HL-60/S4 treated with phorbol 12-myristate 13-acetate at 8.2 ng/mL for 4 days and 3 days (cell line): Measurements from ENCODE around the gene PCDHGA3.
"Not testable (repeated sequence)": the region's sequence is repeated elsewhere in the genome, so short reads cannot be mapped to it uniquely, and the experiment has no call there.

Experiments
- in situ Hi-C: fragments of 300-500 bp; cut with MboI; formaldehyde crosslinking; loops from 2 replicates; pipeline ENCODE4 v1.15.0; 2022; ENCODE audit warnings: low sequenced_read_pairs

Gene PCDHGA3

DNA sequence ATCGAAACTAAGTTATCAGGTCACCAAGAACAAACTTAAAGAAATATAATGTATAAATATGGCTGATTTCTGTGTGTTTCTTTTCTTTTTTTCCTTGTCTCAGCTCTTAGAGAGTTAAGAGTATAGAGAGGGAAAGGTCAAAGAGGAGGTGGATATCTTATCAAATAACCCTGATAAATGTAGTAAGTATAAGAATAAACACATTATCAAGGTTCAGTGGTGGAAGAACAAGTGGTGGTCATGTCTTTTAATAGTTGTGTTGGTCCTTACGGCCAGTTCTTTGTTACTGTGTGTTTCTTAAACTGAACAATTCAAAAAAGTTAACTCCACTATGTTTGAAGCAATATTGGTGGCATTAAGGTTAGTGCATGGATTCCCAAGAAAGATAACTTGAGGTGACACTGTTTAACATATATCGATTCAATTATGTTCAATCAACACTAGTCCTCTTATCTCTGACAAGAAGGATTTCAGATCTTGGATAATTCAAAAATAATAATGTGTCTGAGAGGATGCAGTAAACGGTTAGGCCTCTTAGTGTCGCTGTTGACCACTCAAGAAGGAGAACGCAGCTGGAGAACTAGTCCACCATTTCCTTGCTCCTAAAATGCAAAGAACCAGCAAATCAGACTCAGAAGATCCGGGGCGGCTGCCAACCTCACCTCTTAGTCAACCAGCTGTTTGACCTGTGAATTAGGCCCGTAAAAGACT, at the start of gene PCDHGA3:
PCDHGA3 (plus strand) TSS at position 588 of the 711 bp plus-strand sequence. CDS start 205 bp downstream, outside the sequence.
- in situ Hi-C loops: no loop called here

DNA sequence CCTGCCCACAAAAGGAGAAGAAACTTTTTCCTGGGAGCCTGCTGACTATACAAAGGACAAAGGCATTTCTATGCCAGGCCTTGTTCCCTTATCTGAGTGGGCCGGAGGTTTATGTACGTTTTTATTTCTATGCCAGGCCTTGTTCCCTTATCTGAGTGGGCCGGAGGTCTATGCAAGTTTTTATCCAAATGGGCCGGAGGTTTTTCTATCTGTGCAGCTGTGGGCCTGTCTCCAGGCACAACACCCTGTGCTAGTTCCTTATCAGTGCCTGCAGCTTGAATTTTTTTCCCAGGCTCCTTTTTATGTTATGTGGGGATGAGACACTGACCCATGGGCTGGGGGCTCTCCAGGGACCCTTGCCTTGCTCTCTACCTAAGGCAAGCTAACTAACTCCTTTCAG, 45.3 kb upstream of the PCDHGA3 start:
- in situ Hi-C loops: no loop called here

DNA sequence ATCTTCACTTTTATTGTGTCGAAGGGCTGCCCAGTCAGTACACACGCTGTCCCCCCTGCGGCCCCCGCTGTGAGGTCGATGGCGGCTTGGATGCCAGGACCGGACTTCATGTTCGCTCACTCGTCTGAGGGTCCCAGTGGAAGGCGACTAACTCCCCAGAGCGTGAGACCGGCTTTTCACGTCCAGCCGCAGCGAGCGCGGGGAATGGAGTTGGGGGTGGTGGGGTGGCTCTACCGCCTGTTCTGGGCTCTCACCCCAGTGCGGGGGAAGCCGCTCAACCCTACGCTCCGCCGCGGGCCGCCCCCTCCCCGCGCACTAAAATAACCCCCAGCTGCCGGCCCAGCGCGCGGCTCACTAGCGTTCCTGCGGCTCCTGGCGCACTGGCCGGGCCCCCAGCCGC, 39.9 kb upstream of the PCDHGA3 start, which contains the start of gene SLC25A2:
SLC25A2 (minus strand) TSS at position 294 of the 400 bp plus-strand sequence; CDS start at position 110, 184 bp downstream.
- in situ Hi-C loops: no loop called here

DNA sequence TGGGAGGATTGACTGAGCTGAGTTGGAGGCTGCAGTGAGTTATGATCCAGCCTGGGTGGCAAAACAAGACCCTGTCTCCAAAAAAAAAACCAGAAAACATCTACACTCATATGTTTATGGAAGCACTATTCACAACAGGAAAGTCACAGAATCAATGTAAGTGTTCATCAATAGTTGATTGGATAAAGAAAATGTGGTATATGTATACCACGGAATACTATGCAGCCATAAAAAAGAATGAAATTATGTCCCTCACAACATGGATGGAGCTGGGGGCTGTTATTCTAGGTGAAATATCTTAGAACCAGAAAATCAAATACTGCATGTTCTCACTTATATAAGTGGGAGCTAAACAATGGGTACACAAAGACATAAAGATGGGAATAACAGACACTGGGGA, 37.0 kb upstream of the PCDHGA3 start:
- in situ Hi-C loops: no loop called here

DNA sequence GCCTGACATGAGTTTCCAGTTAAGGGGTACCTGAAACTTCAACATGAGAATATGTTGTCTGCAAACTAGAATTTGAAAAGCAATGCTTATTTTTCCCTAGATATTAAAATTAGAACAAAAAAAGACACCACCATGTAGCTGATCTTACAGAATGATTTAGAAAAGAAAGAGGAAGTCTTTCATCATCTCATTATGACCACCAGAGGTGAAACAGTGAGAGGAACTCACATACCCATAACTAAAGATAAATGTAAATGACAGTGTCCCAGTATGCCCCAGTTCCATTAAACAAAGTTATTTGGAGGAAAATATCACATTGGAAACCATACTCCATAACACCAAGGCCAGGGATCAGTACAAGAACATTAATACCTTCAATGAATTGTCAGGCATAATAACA, 29.9 kb upstream of the PCDHGA3 start:
- in situ Hi-C loops: no loop called here

DNA sequence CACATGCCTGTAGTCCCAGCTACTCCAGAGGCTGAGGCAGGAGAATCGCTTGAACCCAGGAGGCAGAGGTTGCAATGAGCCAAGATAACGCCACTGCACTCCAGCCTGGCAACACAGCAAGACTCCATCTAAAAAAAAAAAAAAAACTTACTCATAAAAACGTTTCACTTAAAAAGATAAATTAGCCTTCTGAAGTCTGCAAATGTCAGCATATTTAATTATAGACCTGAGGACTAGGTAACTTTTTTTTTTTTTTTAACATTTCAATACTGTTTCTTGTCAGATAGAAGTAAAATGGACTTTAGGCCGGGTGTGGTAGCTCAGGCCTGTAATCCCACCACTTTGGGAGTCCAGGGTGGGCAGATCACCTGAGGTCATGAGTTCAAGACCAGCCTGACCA, 26.7 kb upstream of the PCDHGA3 start:
- in situ Hi-C loops: not testable (repeated sequence)

DNA sequence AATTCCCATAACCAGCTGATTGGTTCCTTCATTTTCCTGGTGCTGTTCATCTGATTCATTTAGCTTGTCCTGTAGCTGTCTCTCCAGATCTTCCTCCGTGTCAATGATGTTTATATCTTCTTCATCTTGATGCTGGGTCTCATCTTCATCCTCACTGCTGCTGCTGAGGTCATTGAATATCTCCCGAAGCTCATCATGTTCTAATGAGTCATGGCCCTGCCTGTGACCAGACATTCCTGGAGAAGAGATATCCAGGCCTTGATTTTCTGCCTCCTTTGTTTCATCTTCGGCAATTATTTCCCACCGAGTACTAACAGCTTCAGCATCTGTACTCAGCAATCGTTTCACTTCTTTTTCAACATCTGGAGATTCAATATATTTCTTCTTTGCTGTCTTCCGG, 24.4 kb upstream of the PCDHGA3 start:
- in situ Hi-C loops: no loop called here

DNA sequence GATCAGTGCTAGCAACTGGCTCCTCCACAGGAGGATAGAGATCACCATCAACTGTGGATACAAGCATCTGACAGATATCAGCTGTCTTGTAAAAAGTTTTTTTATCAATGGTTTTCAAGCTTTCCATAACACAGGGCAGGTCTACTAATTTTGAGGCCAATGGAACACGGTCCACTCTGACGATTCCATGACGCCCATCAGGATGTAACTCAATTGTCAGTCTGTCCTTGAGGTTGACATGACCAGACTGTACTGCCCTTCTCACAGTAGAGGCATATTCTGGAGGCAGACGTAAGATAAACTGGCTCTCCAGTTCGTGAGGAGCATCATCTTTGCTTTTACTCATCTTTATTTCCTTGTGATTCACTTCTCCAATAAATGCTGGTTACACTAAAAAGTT, 23.9 kb upstream of the PCDHGA3 start:
- in situ Hi-C loops: no loop called here

DNA sequence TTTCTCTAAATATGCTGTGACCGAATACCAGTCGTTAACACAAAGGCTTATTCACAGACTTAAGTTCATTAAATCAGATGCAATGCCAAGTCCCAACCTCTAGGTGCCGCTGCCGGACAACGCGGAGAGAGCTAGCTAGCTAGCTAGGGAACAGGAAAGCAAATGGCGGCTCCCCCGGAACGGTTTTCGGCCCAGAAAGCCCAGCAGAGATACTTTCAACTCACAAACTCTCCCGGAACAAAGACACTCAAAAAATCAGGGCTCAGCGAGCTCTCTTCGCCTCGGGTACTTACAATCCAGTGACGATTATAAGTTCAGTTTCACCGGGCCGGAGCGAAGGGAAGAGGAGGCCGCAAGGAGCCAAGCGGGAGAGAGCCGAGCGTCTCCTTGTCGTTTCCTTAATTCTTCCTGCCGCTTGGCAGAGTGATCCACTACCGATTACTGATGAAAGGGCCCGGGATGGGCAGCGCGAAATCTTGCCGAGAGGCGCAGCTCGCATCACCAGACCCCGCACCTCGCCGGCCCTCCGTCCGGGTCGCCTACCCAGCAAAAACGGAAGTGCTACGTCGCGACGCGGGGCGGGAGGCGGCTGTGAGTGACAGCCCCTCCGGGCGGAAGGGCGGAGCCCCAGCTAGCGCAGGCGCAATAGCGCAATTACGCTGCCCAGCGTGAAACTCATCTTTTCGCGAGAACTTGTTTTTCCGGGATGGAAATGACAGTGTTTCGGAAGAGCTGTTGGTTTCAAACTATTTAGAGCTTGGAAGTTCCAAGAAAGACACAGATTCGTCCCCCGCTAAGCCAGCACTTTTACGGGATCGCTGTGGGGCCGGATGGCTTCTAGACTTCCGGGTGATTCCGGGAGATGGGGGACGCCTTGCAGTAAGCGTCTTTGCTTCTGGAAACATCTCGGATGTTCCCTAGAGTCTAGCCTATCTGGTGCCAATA, 23.1 kb upstream of the PCDHGA3 start, which contains the start of gene TAF7:
TAF7 (minus strand) TSS at position 560 of the 945 bp plus-strand sequence. CDS start 740 bp downstream, outside the sequence.
- in situ Hi-C loops: no loop called here

DNA sequence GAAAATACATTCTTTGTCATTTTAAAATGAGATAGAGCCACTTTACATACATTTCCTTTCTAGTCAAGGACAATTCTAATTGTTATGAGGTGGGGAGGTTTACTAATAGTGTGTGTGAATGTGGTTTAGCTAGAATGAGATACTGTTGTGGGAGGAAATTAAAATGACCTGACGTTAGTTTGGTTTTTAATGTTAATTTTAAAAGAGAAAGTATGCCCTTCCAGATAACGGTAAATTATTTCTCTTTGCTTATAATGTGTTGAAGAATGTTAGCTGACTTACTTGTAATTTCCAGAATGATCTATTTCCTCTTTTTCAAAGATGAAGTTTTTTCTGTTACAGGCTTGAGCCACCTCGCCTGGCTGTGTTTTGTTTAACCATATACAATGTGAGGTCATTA, 21.4 kb upstream of the PCDHGA3 start:
- in situ Hi-C loops: no loop called here

DNA sequence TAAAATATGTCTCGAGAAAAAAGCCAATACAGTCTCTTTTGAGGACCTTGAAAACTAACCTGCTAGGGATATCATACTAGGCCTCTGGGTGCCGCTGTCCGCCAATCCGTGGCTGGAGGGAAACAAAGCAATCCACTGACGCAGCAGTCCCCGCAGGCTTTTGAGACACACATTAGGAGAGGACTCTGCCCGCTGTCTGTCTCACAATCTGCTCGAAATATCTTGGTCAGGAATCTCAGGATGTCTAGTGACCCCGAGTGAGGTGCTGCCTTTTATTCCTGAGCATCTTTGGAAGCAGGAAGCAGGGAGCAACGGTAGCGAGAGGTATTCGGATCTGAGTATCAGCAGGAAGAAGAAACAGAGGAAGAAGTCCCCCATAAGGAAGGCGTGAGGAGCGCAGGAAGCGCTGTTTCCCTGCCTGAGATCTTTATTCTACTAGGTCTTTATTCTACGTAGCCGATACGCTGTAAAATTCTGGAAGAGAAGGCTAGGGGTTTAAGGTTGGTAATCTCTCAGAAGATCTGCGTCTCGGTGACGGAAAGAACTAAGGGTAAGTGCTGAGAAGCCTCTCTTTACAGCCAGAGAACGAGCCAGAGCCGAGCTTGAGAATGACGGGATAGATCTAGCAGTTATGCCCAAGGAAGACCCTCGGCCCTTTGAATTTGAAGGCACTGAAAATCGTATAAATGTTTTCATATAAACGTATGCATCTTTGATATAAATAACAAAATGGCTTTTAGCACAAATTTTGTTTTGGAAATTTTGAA, 17.4 kb upstream of the PCDHGA3 start:
- in situ Hi-C loops: no loop called here

DNA sequence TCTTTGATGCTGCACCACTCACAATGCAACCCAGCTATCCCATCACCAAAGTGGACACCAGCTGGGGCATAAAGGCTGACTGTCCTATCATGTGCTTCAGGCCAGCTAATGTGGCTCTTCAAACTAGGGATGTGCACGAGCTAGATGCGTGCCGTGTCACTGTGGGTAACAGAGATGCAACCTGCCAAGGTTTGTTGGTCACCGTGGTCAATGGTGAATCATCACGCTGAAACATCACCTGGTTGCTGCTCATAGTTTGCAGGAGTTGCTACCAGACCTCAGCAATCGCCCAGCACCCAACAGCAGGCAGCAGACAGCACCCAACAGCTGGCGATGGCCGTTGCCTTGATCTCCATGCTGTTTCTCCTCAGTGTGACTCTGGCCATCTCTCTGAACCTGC, 15.4 kb upstream of the PCDHGA3 start:
- in situ Hi-C loops: no loop called here

DNA sequence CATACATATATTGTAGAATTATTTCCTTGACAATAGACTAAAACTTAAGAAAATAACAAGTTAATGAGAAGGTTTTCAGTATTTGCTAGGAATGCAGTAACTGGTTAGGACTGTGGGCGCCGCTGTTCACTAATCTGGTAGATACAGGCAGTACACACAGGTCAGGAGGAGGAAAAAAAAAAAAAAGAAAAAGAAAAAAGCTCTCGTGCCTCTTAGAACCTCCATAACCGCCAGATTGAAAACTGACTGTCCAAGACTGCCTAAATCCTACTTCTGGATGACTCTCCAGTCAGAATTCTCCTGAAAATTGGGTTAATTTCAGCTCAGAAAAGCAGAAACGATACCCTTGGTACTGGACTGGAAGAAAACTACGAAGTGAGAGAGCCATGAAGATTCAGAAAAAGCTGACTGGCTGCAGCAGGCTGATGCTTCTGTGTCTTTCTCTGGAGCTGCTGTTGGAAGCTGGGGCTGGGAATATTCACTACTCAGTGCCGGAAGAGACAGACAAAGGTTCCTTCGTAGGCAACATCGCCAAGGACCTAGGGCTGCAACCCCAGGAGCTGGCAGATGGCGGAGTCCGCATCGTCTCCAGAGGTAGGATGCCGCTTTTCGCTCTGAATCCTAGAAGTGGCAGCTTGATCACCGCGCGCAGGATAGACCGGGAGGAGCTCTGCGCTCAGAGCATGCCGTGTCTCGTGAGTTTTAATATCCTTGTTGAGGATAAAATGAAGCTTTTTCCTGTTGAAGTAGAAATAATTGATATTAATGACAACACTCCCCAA, 13.1 kb upstream of the PCDHGA3 start, which contains the start of gene PCDHGA1:
PCDHGA1 (plus strand) TSS at position 216 of the 782 bp plus-strand sequence.
- in situ Hi-C loops: no loop called here

DNA sequence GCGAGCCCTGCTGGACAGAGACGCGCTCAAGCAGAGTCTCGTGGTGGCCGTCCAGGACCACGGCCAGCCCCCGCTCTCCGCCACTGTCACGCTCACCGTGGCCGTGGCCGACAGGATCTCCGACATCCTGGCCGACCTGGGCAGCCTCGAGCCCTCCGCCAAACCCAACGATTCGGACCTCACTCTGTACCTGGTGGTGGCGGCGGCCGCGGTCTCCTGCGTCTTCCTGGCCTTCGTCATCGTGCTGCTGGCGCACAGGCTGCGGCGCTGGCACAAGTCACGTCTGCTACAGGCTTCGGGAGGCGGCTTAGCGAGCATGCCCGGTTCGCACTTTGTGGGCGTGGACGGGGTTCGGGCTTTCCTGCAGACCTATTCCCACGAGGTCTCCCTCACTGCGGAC, 11.1 kb upstream of the PCDHGA3 start:
- in situ Hi-C loops: not testable (repeated sequence)

DNA sequence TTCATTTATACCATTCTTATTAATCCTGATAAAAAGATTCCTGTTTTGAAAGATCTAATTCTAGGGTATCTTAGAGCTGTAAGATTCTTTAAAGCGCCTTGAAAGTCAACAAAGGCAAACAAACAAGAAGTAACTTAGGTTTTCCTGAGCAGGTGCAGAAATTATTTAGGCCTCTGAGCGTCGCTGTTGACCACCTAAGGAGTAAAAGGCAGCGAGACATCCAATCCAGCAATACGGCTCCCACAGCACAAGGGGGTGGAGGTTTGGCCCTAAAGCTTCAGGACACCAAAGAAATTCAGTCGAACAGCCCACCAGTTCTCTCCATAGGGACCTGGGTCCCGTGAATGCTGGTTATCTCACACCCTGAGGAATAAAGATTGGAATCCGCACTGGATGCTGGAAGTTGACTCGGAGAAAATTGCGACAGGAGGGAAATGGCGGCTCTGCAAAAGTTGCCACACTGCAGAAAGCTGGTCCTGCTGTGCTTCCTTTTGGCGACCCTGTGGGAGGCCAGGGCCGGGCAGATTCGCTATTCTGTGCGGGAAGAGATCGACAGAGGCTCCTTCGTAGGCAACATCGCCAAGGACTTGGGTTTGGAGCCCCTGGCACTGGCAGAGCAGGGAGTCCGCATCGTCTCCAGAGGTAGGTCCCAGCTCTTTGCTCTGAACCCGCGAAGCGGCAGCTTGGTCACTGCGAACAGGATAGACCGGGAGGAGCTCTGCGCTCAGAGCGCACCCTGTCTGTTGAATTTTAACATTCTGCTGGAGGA, 4.9 kb upstream of the PCDHGA3 start, which contains the start of gene PCDHGA2:
PCDHGA2 (plus strand) TSS at position 223 of the 769 bp plus-strand sequence.
- in situ Hi-C loops: no loop called here

DNA sequence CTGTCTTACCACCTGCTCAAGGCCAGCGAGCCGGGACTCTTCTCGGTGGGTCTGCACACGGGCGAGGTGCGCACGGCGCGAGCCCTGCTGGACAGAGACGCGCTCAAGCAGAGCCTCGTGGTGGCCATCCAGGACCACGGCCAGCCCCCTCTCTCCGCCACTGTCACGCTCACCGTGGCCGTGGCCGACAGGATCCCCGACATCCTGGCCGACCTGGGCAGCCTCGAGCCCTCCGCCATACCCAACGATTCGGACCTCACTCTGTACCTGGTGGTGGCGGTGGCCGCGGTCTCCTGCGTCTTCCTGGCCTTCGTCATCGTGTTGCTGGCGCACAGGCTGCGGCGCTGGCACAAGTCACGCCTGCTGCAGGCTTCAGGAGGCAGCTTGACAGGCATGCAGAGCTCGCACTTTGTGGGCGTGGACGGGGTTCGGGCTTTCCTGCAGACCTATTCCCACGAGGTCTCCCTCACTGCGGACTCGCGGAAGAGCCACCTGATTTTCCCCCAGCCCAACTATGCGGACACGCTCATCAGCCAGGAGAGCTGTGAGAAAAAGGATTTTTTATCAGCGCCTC, 2.8 kb upstream of the PCDHGA3 start:
- in situ Hi-C loops: not testable (repeated sequence)

DNA sequence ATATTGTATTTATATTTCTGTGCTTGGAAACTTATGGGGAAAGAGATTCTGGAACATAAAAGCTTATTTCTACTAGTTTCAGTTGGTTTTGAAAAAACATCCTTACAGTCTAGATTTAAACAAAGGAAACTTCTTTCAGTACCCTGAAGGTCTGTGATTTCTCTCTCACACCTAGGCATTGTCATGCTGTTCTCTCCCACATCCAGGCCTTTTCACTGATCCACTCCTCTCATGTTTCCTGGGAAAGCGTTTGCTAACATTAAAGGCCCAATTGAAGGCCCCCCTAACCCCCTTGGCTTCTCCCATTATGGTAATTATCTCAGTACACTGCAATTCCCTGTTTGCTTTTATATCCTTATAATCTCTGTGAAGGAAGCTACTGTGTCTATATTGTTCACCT, 856 bp upstream of the PCDHGA3 start:
- in situ Hi-C loops: no loop called here

DNA sequence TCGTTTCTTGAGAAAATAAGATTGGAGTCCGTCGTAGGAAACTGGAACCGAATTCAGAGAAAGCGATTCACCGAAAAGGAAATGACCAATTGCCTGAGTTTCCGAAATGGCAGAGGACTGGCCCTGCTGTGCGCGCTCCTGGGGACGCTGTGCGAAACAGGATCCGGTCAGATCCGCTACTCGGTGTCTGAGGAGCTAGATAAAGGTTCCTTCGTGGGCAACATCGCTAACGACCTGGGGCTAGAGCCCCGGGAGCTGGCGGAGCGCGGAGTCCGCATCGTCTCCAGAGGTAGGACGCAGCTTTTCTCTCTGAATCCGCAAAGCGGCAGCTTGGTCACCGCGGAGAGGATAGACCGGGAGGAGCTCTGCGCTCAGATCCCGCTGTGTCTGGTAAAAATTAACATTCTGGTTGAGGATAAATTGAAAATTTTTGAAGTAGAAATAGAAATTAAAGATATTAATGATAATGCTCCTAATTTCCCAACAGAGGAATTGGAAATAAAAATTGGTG, 379 bp downstream of the PCDHGA3 start:
- in situ Hi-C loops: no loop called here

DNA sequence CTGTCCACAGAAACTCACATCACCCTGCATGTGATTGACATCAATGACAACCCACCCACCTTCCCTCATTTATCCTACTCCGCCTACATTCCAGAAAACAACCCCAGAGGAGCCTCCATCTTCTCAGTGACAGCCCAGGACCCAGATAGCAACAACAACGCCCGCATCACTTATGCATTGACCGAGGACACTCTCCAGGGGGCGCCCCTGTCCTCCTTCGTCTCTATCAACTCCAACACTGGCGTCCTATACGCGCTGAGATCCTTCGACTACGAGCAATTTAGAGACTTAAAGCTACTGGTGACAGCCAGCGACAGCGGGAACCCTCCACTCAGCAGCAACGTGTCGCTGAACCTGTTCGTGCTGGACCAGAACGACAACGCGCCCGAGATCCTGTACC, 1.7 kb downstream of the PCDHGA3 start:
- in situ Hi-C loops: no loop called here
